Measurements from ENCODE around the gene AGBL1.

- TF ChIP-seq POLR2AphosphoS5 (IDR thresholded peaks at IDR 0.05; ENCODE audit: low read depth, low read length) (no peak), TAF1 (IDR thresholded peaks at IDR 0.05; ENCODE audit: borderline replicate concordance, low read depth, low read length) (no peak)
Measured at GRCh38 chr15:86087808-86088207, 8.1 kb downstream of the AGBL1 start.

Measured in GM12892 (cell line).